ENCODE data around the gene TECPR2.

Gene TECPR2

GRCh38 chr14:102359341-102359740 lies 3.4 kb upstream of the TECPR2 start:
- TF ChIP-seq CTCF (IDR thresholded peaks at IDR 0.05; ENCODE audit: borderline replicate concordance, insufficient read depth, low read depth, low read length) = no peak

DNA sequence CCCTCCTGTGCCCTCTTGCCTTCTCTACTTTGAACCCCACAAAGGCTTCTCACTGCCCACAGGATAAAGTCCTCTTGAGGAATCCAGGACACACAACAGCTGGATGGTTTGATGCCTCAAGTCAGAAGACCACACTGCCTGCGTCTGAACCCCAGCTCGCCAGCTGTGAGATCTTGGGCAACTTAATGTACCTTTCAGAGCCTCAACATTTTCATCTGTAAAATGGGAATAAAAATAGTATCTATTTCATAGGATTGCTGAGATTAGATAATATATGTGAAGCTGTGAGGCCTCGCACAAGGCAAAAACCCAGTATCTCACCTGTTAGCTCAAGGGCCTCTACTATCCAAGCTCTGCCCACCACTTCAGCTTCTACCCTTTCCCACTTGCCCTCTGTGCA lies 2.4 kb upstream of the TECPR2 start:
- H3K4me3 ChIP-seq (ENCODE audit: low read depth, low read length) = no peak overlapping the region
- TF ChIP-seq CTCF (IDR thresholded peaks at IDR 0.05; ENCODE audit: borderline replicate concordance, insufficient read depth, low read depth, low read length) = no peak

More at GRCh38 chr14:102359341-102359740, 3.4 kb upstream of the TECPR2 start:
- H3K4me3 ChIP-seq (ENCODE audit: low read depth, low read length) = no peak overlapping the region

DNA sequence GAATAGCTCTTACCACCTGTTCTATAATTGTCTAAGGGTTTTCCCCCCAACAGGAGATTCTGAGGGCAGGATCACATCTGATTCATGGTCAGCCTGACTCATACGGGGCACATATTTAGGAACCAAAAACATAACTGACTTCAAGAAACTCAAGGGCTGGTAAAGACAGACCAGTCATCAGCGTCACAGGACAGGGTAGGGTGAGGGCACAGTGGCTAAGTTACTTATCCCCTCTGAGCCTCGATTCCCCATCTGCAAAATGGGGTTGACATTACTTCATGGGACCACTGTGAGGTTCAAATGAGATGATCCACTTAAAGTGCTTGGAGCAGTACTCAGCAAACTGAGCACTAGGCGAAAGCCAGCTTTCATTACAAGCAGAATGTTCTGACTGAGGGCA lies 657 bp upstream of the TECPR2 start:
- H3K4me3 ChIP-seq (ENCODE audit: low read depth, low read length) = peak overlapping the region; percentile 70

DNA sequence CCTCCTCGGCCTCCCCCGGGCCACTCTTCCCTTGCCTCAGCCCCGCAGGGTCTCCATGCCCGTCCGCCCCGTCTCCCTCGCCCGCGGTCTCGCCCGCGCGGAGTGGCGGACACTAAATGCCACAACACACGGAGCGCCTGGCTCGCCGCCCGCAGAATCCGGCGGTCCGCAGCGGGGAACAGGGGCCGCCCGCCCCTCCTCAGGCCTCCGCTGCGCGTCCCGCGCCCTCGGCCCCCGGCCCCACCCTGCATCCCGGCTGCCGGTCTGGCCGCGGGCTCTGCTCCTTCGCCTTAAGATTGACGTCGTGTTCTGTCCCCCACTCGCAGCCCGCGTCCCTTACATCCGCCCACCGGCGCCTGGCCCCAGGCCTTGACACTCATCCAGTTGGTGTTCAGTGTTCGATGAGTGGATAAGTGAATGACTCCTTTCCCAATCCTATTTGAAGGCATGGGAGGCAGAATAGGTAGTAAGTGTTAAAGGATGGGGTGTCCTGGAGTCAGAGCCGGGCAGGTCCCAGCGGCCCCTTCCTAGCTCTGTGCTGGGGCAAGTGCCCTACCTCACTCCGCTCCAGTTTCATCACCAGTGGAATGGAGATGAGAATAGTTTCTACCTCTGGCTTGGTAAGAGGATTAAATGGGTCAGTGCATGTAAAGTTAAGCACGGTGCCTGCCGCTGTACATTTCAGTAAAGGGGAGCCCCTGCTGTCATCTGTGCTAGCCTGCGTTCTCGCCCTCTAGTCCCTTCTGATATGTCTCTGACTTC lies 622 bp downstream of the TECPR2 start:
- H3K4me3 ChIP-seq (ENCODE audit: low read depth, low read length) = peak overlapping the region; percentile 70
- no peak for TF ChIP-seq CTCF (IDR thresholded peaks at IDR 0.05; ENCODE audit: borderline replicate concordance, insufficient read depth, low read depth, low read length)

More for the DNA sequence above, 657 bp upstream of the TECPR2 start:
- no peak for TF ChIP-seq CTCF (IDR thresholded peaks at IDR 0.05; ENCODE audit: borderline replicate concordance, insufficient read depth, low read depth, low read length)

GRCh38 chr14:102370305-102370809 lies 7.6 kb downstream of the TECPR2 start:
- H3K4me3 ChIP-seq (ENCODE audit: low read depth, low read length) = no peak overlapping the region
- TF ChIP-seq CTCF (IDR thresholded peaks at IDR 0.05; ENCODE audit: borderline replicate concordance, insufficient read depth, low read depth, low read length) = no peak

DNA sequence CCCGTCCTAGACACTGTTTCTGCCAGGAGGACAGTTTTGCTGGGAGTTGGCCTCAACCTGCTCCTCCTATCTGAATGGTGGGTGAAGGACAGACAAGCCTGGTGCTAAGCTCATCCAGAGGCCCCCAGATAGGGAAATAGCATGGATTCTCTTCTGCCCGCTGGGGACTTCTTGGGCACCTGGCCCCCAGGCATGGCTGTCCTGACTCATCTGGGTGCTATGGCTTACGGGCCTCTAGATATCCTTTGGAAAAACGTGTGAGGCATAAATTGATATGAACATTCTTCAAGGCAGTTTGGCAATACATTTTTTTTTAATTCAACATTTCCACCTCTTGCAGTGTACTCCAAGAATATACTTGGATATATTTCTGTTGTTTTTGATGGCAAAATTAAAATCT lies 8.6 kb downstream of the TECPR2 start:
- TF ChIP-seq CTCF (IDR thresholded peaks at IDR 0.05; ENCODE audit: borderline replicate concordance, insufficient read depth, low read depth, low read length) = no peak
- no peak overlapping the region for H3K4me3 ChIP-seq (ENCODE audit: low read depth, low read length)

- no peak for TF ChIP-seq CTCF (IDR thresholded peaks at IDR 0.05; ENCODE audit: borderline replicate concordance, insufficient read depth, low read depth, low read length)
- no peak overlapping the region for H3K4me3 ChIP-seq (ENCODE audit: low read depth, low read length)
Observed at GRCh38 chr14:102373110-102373509, 10.4 kb downstream of the TECPR2 start.

All from GM12875 (cell line).